Spleen (tissue), 7 donors: Measurements from ENCODE around the gene MAPT.

Source experiments
- CTCF ChIP-seq, 11 experiments: fragments of 200-600 bp in 7 of 11; fragments of 450-650 bp in 4 of 11; sonication (generic) in 4 of 11; IDR thresholded peaks in 8 of 11; conservative IDR thresholded peaks in 3 of 11; 1 replicate in 7 of 11; 2 replicates in 4 of 11; pipeline versions ENCODE4 v1.4.0 to v1.8.0; 2016 to 2021; ENCODE audit warnings: antibody characterized with exemption in 11 of 11, inconsistent platforms in 4 of 11, mild to moderate bottlenecking in 1 of 11
- POLR2A ChIP-seq, 3 donors: fragments of 450-650 bp; IDR thresholded peaks; one replicate each; pipeline ENCODE4 v1.5.1; 2017; ENCODE audit warnings: antibody characterized with exemption in 3 of 3, mild to moderate bottlenecking in 1 of 3
- donor health status: DM: no; HTN: no; CAD: no; lungs with moderate emphysema.
- donor health status: DM: no; HTN: no; CAD: no.
- donor health status: DM: no; HTN: no; CAD: no.

DNA sequence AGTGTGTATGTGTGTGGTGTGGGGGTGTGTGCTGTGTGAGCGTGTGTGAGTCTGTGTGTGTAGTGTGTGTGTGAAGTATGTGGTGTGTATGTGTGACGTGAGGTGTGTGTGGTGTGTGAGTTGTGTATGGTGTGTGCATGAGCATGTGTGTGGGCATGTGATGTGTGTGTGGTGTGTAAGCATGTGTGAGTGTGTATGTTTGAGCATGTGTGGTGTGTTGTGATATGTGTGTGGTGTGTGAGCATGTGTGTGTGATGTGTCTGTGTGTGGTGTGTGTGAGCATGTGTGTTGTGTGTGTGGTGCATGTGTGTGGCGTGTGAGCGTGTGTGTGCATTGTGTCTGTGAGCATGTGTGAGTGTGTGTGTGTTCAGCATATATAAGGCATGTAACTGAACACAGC, 20.9 kb downstream of the MAPT start:
- TF ChIP-seq CTCF (IDR thresholded peaks at IDR 0.05 in 8 of 11, conservative IDR thresholded peaks at IDR 0.05 in 3 of 11) (no peak), POLR2A (IDR thresholded peaks at IDR 0.05) (no peak)
